Liver (tissue), 9 donors: ENCODE data around the gene PSEN2. TPM values are rescaled to one million over a fixed set of nuclear protein-coding genes. Genes with fewer than 3 reads are reported as not detected.

Source experiments
- DNase-seq: peaks from one replicate; pipeline ENCODE4 v3.0.0-alpha.2; 2017; ENCODE audit warnings: low spot score
- H3K27ac ChIP-seq, 2 donors: one replicate each; pipeline ENCODE4 v1.7.0; 2013; ENCODE audit warnings: inconsistent platforms in 2 of 2, low read length in 2 of 2, control low read depth in 1 of 2, low read depth in 1 of 2, mild to moderate bottlenecking in 1 of 2
- H3K27me3 ChIP-seq, 4 donors: one replicate each; pipeline versions ENCODE4 v1.6.1 to v1.7.0; 2013; ENCODE audit warnings: low read length in 3 of 4, inconsistent platforms in 1 of 4, mild to moderate bottlenecking in 1 of 4, moderate library complexity in 1 of 4; ENCODE audit not compliant: control insufficient read depth in 4 of 4, insufficient read depth in 4 of 4
- H3K36me3 ChIP-seq, 4 donors: one replicate each; pipeline versions ENCODE4 v1.6.1 to v1.7.0; 2013; ENCODE audit warnings: low read length in 3 of 4, mild to moderate bottlenecking in 3 of 4, low read depth in 1 of 4, moderate library complexity in 1 of 4; ENCODE audit not compliant: control insufficient read depth in 4 of 4, insufficient read depth in 3 of 4
- H3K4me1 ChIP-seq, 4 donors: one replicate each; pipeline versions ENCODE4 v1.6.1 to v1.7.0; 2013; ENCODE audit warnings: low read length in 3 of 4, mild to moderate bottlenecking in 3 of 4, moderate library complexity in 1 of 4; ENCODE audit not compliant: control insufficient read depth in 4 of 4, insufficient read depth in 4 of 4
- H3K4me3 ChIP-seq, 3 donors: one replicate each; pipeline versions ENCODE4 v1.6.1 to v1.7.0; 2013; ENCODE audit warnings: low read length in 3 of 3, control low read depth in 1 of 3, low read depth in 1 of 3, mild to moderate bottlenecking in 1 of 3
- H3K9ac ChIP-seq, 2 donors: one replicate each; pipeline ENCODE4 v1.7.0; 2013; ENCODE audit warnings: low read length in 2 of 2, mild to moderate bottlenecking in 2 of 2, moderate library complexity in 2 of 2, control low read depth in 1 of 2, low read depth in 1 of 2
- H3K9me3 ChIP-seq, 4 donors: one replicate each; pipeline versions ENCODE4 v1.6.1 to v1.7.0; 2013; ENCODE audit warnings: low read length in 3 of 4; ENCODE audit not compliant: control insufficient read depth in 4 of 4
- EGR1 ChIP-seq, 2 donors: IDR thresholded peaks; 2 replicates each; pipeline ENCODE4 v1.6.1; 2016 to 2018; ENCODE audit warnings: antibody characterized with exemption in 2 of 2, low read depth in 2 of 2
- FOXA1 ChIP-seq: IDR thresholded peaks from 2 replicates; pipeline ENCODE4 v1.6.1; 2016; ENCODE audit warnings: antibody characterized with exemption
- FOXA2 ChIP-seq: IDR thresholded peaks from 2 replicates; pipeline ENCODE4 v1.6.1; 2016; ENCODE audit warnings: antibody characterized with exemption
- GABPA ChIP-seq, 2 donors: IDR thresholded peaks in 1 of 2; conservative IDR thresholded peaks in 1 of 2; 2 replicates each; pipeline ENCODE4 v1.6.1; 2016; ENCODE audit warnings: antibody characterized with exemption in 2 of 2, mild to moderate bottlenecking in 1 of 2, moderate library complexity in 1 of 2
- HNF4A ChIP-seq, 2 donors: conservative IDR thresholded peaks; 2 replicates each; pipeline ENCODE4 v1.6.1; 2016; ENCODE audit warnings: antibody characterized with exemption in 2 of 2, mild to moderate bottlenecking in 2 of 2
- HNF4G ChIP-seq: IDR thresholded peaks from 2 replicates; pipeline ENCODE4 v1.6.1; 2016; ENCODE audit warnings: antibody characterized with exemption
- JUND ChIP-seq, 2 donors: IDR thresholded peaks; 2 replicates each; pipeline ENCODE4 v1.6.1; 2016; ENCODE audit warnings: antibody characterized with exemption in 2 of 2
- MAX ChIP-seq: IDR thresholded peaks from 2 replicates; pipeline ENCODE4 v1.6.1; 2016; ENCODE audit warnings: antibody characterized with exemption
- NR2F2 ChIP-seq: IDR thresholded peaks from 2 replicates; pipeline ENCODE4 v1.6.1; 2016; ENCODE audit warnings: antibody characterized with exemption
- REST ChIP-seq: IDR thresholded peaks from 2 replicates; pipeline ENCODE4 v1.6.1; 2016; ENCODE audit warnings: antibody characterized with exemption, mild to moderate bottlenecking
- SP1 ChIP-seq: IDR thresholded peaks from 2 replicates; pipeline ENCODE4 v1.6.1; 2018; ENCODE audit warnings: antibody characterized with exemption, mild to moderate bottlenecking
- TAF1 ChIP-seq: conservative IDR thresholded peaks from 2 replicates; pipeline ENCODE4 v1.6.1; 2016; ENCODE audit warnings: antibody characterized with exemption, mild to moderate bottlenecking
- YY1 ChIP-seq: IDR thresholded peaks from 2 replicates; pipeline ENCODE4 v1.6.1; 2016; ENCODE audit warnings: antibody characterized with exemption, mild to moderate bottlenecking
- WGBS: extraction: QIAGEN DNeasy Blood & Tissue Kit; methylation state at CpG from one replicate; pipeline ENCODE4 v1.1.7; 2013; 5-methylcytosine and 5-hydroxymethylcytosine counted together
- polyA plus RNA-seq, 2 donors: library from polyadenylated mRNA; stranded (reverse) in 1 of 2; unstranded in 1 of 2; fragments of 200-250 nt in 1 of 2; fragments of >200 nt in 1 of 2; fragmentation: Nextera tagmentation in 1 of 2; extraction: Ambion mirVana in 1 of 2; gene quantifications; one replicate each; pipeline versions ENCODE4 v1.2.1 to v1.2.3, GENCODE V29; 2013 to 2015
- total RNA-seq, 2 donors: library from RNA; depleted of rRNA; stranded (reverse); fragments of >200 nt; gene quantifications; one replicate each; pipeline ENCODE4 v1.2.3, GENCODE V29; 2014
- TF ChIP-seq, protein P1 (sequence below): fragments of 150-350 bp; IDR thresholded peaks from 2 replicates; pipeline ENCODE4 v1.5.1; 2017; ENCODE audit warnings: improper control_type of control experiment, low read depth, low read length; ENCODE audit not compliant: missing input control
- TF ChIP-seq, protein P2 (sequence below): IDR thresholded peaks from 2 replicates; pipeline ENCODE4 v1.6.1; 2016; ENCODE audit warnings: antibody characterized with exemption
- donor health status: healthy.
- donor health status: healthy.
- donor health status: healthy.
- donor health status: healthy.
- donor health status: healthy.

PSEN2 gene
- total and polyA plus RNA-seq, 4 donors = 6.9 to 19.0 (median 10.8) TPM

DNA sequence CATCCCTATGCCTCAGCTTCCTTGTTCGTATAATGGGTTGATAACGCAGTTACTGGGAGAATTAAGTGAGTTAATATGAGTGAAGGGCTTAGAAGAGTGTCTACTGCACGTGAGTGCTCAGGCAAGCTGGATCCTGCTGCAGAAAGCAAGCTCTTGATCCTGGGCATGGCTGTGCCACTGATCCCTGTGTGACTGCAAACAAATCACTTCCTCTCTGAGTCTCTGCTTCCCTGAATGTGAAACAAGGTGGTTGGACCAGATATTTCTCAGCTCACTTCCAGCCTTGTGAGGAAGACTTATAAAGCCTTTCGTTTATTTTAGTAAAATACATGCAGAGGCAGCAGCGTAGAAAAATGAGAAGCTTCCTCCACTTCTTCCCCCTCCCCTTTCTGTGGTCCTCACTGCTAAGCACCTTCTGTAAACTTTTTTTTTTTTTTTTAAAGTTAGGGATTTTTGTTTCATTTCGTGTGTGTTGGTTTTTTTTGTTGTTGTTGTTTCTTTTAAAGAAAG lies 13.8 kb downstream of the PSEN2 start:
- no peak for DNase-seq
- peaks cover 3 to 20% (median 15%) of the 10 kb centered on the region in 4 donors for H3K4me1 ChIP-seq
- 81% methylated on average over 6 of the region's 6 CpGs for WGBS
- H3K4me3 ChIP-seq = no peak overlapping the region
- no peaks in the 10 kb centered on the region for H3K9me3 ChIP-seq
- H3K27ac ChIP-seq = no peak overlapping the region
- no peak for TF ChIP-seq HNF4G
- TF ChIP-seq NR2F2 = no peak
- TF ChIP-seq, protein P1, sequence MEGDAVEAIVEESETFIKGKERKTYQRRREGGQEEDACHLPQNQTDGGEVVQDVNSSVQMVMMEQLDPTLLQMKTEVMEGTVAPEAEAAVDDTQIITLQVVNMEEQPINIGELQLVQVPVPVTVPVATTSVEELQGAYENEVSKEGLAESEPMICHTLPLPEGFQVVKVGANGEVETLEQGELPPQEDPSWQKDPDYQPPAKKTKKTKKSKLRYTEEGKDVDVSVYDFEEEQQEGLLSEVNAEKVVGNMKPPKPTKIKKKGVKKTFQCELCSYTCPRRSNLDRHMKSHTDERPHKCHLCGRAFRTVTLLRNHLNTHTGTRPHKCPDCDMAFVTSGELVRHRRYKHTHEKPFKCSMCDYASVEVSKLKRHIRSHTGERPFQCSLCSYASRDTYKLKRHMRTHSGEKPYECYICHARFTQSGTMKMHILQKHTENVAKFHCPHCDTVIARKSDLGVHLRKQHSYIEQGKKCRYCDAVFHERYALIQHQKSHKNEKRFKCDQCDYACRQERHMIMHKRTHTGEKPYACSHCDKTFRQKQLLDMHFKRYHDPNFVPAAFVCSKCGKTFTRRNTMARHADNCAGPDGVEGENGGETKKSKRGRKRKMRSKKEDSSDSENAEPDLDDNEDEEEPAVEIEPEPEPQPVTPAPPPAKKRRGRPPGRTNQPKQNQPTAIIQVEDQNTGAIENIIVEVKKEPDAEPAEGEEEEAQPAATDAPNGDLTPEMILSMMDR = no peak
- TF ChIP-seq REST = no peak
- no peak for TF ChIP-seq YY1
- TF ChIP-seq HNF4A (conservative IDR thresholded peaks at IDR 0.05) = no peak
- TF ChIP-seq MAX = no peak
- TF ChIP-seq EGR1 (IDR thresholded peaks at IDR 0.05; ENCODE audit: low read depth in 2 of 2) = no peak
- TF ChIP-seq FOXA1 = no peak
- no peak for TF ChIP-seq GABPA (IDR thresholded peaks at IDR 0.05 in 1 of 2, conservative IDR thresholded peaks at IDR 0.05 in 1 of 2)
- TF ChIP-seq FOXA2 = no peak
- TF ChIP-seq, protein P2, sequence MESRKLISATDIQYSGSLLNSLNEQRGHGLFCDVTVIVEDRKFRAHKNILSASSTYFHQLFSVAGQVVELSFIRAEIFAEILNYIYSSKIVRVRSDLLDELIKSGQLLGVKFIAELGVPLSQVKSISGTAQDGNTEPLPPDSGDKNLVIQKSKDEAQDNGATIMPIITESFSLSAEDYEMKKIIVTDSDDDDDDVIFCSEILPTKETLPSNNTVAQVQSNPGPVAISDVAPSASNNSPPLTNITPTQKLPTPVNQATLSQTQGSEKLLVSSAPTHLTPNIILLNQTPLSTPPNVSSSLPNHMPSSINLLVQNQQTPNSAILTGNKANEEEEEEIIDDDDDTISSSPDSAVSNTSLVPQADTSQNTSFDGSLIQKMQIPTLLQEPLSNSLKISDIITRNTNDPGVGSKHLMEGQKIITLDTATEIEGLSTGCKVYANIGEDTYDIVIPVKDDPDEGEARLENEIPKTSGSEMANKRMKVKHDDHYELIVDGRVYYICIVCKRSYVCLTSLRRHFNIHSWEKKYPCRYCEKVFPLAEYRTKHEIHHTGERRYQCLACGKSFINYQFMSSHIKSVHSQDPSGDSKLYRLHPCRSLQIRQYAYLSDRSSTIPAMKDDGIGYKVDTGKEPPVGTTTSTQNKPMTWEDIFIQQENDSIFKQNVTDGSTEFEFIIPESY = no peak
- TF ChIP-seq SP1 = no peak
- no peak for TF ChIP-seq TAF1
- TF ChIP-seq JUND (IDR thresholded peaks at IDR 0.05) = no peak
- H3K36me3 ChIP-seq = peaks cover 0 to 11% (median 3%) of the 10 kb centered on the region in 4 donors
- no peak overlapping the region for H3K9ac ChIP-seq
- H3K27me3 ChIP-seq = no peaks in the 10 kb centered on the region
